Medulla oblongata (tissue), 1 donor: ENCODE data around the gene FBXO7.
"Not testable (repeated sequence)": the region's sequence is repeated elsewhere in the genome, so short reads cannot be mapped to it uniquely, and the experiment has no call there.

Experiments
- DNase-seq: peaks from one replicate; pipeline ENCODE4 v3.0.0-alpha.2; 2015; ENCODE audit errors: extremely low spot score

FBXO7 gene

GRCh38 chr22:32474635-32475467 lies at the start of gene FBXO7:
TSS of gene FBXO7 (plus strand) at chr22:32474811. CDS start at chr22:32475003, 192 bp downstream.
- DNase-seq, result peak; percentile 91

DNA sequence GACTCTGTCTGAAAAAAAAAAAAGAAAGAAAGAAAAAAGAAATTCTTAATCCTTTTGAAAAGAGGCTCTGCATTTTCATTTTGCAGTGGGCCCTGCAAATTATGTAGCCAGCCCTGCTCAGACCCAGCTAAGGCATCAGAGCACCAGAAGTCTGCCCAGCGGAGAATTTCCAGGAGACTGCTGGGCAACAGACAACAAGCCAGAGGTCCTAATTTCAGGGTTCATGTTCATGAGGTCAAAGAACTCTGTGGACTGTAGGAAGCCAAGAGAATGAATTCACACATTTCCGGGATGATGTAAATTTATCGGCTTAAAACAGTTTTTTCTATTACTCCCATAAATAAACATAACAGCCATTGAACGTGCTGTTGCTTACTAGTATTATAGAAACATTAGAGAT lies 47.7 kb upstream of the FBXO7 start:
- no peak for DNase-seq

GRCh38 chr22:32430352-32430751 lies 44.3 kb upstream of the FBXO7 start:
- no peak for DNase-seq

GRCh38 chr22:32444068-32444467 lies 30.5 kb upstream of the FBXO7 start:
- no peak for DNase-seq

DNA sequence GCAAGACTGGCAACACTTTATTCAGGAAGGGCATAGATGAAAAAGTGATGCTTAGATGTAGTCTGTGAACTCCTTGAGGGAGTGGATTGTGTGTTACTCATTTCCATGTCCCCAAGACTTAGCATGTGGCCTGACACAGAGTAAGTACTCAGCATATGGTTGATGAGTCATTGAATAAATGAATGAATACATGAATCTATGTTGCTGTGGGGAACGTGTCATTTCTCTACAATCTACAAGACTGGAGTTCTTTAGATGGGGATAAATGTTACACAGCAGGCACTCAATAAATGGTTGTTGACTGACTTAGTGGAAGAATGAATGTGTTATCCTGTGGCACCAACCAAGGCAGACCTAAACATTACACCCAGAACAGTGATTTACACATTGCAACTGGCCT lies 28.3 kb upstream of the FBXO7 start:
- DNase-seq, result no peak

DNA sequence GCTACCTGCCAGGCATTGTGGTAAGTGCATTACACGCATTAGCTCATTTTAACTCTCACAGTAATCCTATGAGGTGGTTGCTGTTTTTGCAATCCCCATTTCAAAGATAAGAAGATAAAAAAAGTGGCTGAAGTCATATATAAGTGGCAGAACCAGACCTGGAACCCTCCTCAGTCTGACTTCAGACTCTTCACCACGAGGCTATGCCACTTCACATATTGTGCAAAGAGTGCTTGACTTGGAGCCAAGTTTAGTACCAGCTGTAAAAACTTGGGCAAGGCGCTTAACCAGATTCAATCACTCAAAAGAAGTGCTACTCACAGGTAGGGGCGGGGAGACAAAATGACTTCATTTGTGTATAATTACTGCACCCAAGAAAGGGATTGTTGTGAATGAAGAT lies 25.6 kb upstream of the FBXO7 start:
- DNase-seq, result no peak

- no peak for DNase-seq
Measured at GRCh38 chr22:32457031-32457430, 17.6 kb upstream of the FBXO7 start.

- DNase-seq, result no peak
Measured at GRCh38 chr22:32462452-32462851, 12.2 kb upstream of the FBXO7 start.

GRCh38 chr22:32465661-32466060 lies 8.9 kb upstream of the FBXO7 start:
- DNase-seq, result no peak

DNA sequence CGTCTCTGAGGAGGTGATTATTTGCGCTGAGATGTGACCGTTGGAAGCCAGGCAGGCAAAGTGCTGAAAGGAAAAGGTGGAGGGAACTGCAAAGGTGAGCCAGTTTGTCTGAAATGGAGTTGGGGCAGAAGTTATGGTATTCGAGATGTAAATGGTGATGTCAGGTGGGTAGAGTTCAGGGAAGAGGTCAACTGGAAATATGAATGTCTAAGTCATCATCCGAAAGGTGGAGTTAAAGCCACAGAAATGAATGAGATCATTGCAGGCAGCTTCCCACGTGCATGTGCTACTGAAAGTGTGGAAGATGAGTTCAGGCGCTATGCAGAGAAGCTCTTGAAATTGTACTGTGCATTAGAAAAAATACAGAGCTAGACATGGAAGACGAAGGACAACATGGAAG lies 8.1 kb upstream of the FBXO7 start:
- DNase-seq, result no peak

GRCh38 chr22:32469799-32470212 lies 4.8 kb upstream of the FBXO7 start:
- DNase-seq, result peak; percentile 58

- DNase-seq, result peak; percentile 86
Measured at GRCh38 chr22:32473388-32473952, 1.1 kb upstream of the FBXO7 start.

DNA sequence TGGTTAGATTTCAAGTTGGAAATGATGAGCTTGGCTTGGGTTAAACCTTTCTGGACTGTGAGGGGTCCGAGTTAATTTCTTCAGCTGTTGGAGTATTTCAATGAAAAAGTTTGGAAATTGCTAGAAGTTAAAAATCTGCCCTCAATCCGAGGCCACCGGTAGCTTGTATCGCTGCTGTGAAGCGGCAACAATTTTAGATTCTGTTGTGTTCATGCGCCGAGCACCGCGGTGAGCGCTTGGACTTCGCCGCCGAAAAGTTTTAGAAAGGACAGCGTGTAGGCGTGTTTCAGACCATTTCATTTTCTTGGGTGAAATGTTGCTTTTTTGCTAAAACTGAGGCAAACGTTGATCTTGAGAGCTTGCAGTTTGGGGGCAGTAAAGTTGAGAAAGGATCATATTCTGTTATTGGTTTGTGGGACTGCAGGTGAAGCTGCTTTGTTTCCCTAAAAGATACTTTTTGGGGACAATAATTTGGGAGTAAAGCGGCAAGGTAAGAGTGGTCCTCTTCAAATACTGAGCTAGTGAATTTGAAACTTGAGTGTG lies 928 bp downstream of the FBXO7 start:
- DNase-seq, result peak; percentile 76

- peak; percentile 35 for DNase-seq
Measured at GRCh38 chr22:32476281-32477195, 1.9 kb downstream of the FBXO7 start.

- DNase-seq, result peak; percentile 35
Measured at GRCh38 chr22:32477596-32477995, 3.0 kb downstream of the FBXO7 start.

- not testable (repeated sequence) for DNase-seq
Measured at GRCh38 chr22:32478552-32478951, 3.9 kb downstream of the FBXO7 start.

- DNase-seq, result peak; percentile 54
Measured at GRCh38 chr22:32478994-32479393, 4.4 kb downstream of the FBXO7 start.

DNA sequence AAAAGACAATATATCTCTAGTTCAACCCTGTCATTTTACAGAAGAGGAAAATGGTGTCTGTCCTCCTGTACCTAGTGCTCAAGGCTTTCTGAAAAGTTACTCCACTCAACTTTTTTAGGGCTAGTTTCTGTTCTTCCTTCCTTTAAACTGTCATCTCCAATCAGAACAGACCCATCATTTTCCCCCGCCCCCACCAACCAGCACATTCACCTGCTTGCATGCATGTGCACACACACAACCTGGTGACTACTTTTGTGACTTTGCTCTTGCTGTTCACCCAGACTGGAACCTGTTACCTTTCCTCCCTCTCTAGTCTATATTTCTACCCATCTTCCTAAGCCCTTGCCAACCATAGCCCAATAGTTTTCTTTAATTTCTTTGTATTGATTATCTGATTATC lies 5.6 kb downstream of the FBXO7 start:
- DNase-seq, result no peak

- DNase-seq, result no peak
Measured at GRCh38 chr22:32482708-32483107, 8.1 kb downstream of the FBXO7 start.

DNA sequence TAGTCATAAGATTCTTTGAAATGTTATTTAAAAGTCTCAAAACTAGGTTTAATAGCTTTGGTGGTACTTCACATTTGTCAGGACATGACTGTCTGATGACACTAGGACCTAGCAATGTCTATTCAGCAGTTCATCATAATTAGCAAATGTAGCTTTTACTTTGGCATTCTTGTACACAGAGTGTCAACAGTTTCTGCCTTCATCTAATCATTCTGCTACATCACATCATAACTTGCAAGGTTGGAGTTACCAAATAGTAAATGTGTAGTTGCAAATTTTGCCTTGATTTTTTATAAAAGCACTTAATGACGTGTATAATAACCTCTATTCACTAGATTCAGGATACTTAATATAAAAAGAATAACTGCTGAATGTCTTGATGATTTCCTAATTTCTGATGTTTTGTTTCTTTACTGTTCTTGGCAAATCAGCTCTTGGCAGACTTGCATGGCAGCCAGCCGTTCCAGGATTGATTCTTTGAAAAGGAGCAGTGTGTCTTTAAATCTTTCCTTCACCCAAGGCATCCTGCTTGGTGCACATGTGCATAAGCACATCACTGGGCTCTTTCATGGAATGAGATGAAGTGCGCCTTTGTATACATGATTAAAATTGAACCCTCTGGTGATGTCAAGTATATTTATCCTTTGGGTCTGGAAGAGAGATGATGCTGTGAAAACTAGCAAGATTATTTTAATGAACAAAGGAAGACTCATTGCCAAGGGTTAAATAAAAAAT lies 12.2 kb downstream of the FBXO7 start:
- peak; percentile 76 for DNase-seq

- DNase-seq, result no peak
Measured at GRCh38 chr22:32487461-32487860, 12.8 kb downstream of the FBXO7 start.
